GM13977 (cell line): ENCODE results near the gene ATL1.
A peak's percentile ranks its signal among the peaks of the same experiment; 100 is the strongest.
"Not testable (repeated sequence)": the region's sequence is repeated elsewhere in the genome, so short reads cannot be mapped to it uniquely, and the experiment has no call there.

Experiments
- DNase-seq: peaks from one replicate; pipeline ENCODE4 v3.0.0; 2012; ENCODE audit warnings: low spot score
- CTCF ChIP-seq: IDR thresholded peaks from 2 replicates; pipeline ENCODE4 v1.5.1; 2012; ENCODE audit warnings: mild to moderate bottlenecking, control low read depth; ENCODE audit not compliant: insufficient read depth; ENCODE audit errors: extremely low read depth, missing control alignments
- in situ Hi-C: fragments of 300-500 bp; cut with MboI; formaldehyde crosslinking; loops from one replicate; pipeline ENCODE4 v1.12.0; 2022; ENCODE audit warnings: low sequenced_read_pairs, low pct_unique_long_range_greater_than_20kb, mixed read lengths, inconsistent platforms; ENCODE audit not compliant: unreplicated experiment

Gene ATL1

GRCh38 chr14:50545618-50546017 lies 14.3 kb upstream of the ATL1 start:
- in situ Hi-C loops = loop anchor here (25.0 kb wide), 1 partner anchor 683 kb away; the partner anchor contains the start of gene NEMF
- no peak for TF ChIP-seq CTCF
- DNase-seq = no peak

GRCh38 chr14:50550294-50550693 lies 9.7 kb upstream of the ATL1 start:
- DNase-seq = no peak
- TF ChIP-seq CTCF = no peak
- in situ Hi-C loops = no loop called here

GRCh38 chr14:50551877-50552276 lies 8.1 kb upstream of the ATL1 start:
- no peak for DNase-seq
- in situ Hi-C loops = no loop called here
- no peak for TF ChIP-seq CTCF

GRCh38 chr14:50552796-50553195 lies 7.1 kb upstream of the ATL1 start:
- in situ Hi-C loops, DNase-seq: not testable (repeated sequence)

GRCh38 chr14:50560931-50561285 lies 963 bp downstream of the ATL1 start:
- in situ Hi-C loops = no loop called here
- no peak for TF ChIP-seq CTCF
- peak; percentile 24 for DNase-seq

- TF ChIP-seq CTCF = no peak
Measured at GRCh38 chr14:50562841-50563240, 2.9 kb downstream of the ATL1 start.

GRCh38 chr14:50569714-50570274 lies 9.8 kb downstream of the ATL1 start:
- no peak for DNase-seq
- in situ Hi-C loops = no loop called here
- TF ChIP-seq CTCF = no peak

More at GRCh38 chr14:50562841-50563240, 2.9 kb downstream of the ATL1 start:
- no peak for DNase-seq
- in situ Hi-C loops = no loop called here
